HL-60 (cell line): Measurements from ENCODE around the gene HTRA1.

Experiments
- DNase-seq, 2 experiments: peaks; one replicate each; pipeline ENCODE4 v3.0.0-alpha.2; 2010 to 2020; ENCODE audit warnings: low read depth in 1 of 2, low spot score in 1 of 2
- H3K27ac ChIP-seq: fragments of 250-450 bp; sonication (Bioruptor Pico); replicated peaks from 2 replicates; pipeline ENCODE4 v1.5.1; 2020; ENCODE audit warnings: mild to moderate bottlenecking, moderate library complexity
- H3K27me3 ChIP-seq: fragments of 250-450 bp; sonication (Bioruptor Pico); 2 replicates; pipeline ENCODE4 v1.5.1; 2021; ENCODE audit warnings: mild to moderate bottlenecking, moderate library complexity; ENCODE audit not compliant: insufficient read depth, poor library complexity, severe bottlenecking
- H3K4me3 ChIP-seq: replicated peaks from 2 replicates; pipeline ENCODE4 v1.5.1; 2011; ENCODE audit warnings: mild to moderate bottlenecking, control low read depth, low read length; ENCODE audit not compliant: insufficient read depth
- CTCF ChIP-seq: IDR thresholded peaks from one replicate; pipeline ENCODE4 v1.5.1; 2011; ENCODE audit warnings: low read length, control low read depth, inconsistent platforms; ENCODE audit not compliant: insufficient read depth
- GABPA ChIP-seq: IDR thresholded peaks from 2 replicates; pipeline ENCODE4 v1.6.1; 2012; ENCODE audit warnings: low read depth
- POLR2AphosphoS5 ChIP-seq: IDR thresholded peaks from 2 replicates; pipeline ENCODE4 v1.6.1; 2012; ENCODE audit warnings: low read depth
- SPI1 ChIP-seq: IDR thresholded peaks from 2 replicates; pipeline ENCODE4 v1.6.1; 2012; ENCODE audit warnings: low read depth, mild to moderate bottlenecking, borderline replicate concordance
- TF ChIP-seq, protein P1 (sequence below): IDR thresholded peaks from 2 replicates; pipeline ENCODE4 v1.6.1; 2012; ENCODE audit warnings: low read depth; ENCODE audit not compliant: insufficient replicate concordance

Gene HTRA1

DNA sequence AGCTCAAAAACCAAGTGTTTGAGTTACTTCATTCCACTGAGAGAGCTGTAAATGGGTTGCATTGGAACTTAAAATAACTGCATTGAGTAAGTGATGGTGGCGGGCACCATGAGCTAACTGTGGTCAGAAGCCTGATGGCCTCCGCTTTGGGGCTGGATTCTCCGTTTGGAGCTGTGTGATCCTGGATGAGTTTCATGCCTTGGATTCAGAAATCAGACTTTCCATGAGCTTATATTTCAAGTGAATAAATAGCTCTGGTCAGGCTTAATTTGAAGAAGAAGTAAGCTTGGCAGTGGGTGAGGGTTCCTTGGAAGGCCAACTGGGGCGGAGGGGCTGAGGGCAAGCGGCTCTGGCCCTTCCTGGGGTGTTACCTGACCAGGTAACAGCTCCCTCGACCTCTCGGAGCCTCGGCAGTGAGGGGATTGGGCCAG, 5.6 kb downstream of the HTRA1 start:
- H3K27ac ChIP-seq: no peak overlapping the region
- TF ChIP-seq SPI1 (no peak), CTCF (no peak), GABPA (no peak), POLR2AphosphoS5 (no peak)
- TF ChIP-seq, protein P1, sequence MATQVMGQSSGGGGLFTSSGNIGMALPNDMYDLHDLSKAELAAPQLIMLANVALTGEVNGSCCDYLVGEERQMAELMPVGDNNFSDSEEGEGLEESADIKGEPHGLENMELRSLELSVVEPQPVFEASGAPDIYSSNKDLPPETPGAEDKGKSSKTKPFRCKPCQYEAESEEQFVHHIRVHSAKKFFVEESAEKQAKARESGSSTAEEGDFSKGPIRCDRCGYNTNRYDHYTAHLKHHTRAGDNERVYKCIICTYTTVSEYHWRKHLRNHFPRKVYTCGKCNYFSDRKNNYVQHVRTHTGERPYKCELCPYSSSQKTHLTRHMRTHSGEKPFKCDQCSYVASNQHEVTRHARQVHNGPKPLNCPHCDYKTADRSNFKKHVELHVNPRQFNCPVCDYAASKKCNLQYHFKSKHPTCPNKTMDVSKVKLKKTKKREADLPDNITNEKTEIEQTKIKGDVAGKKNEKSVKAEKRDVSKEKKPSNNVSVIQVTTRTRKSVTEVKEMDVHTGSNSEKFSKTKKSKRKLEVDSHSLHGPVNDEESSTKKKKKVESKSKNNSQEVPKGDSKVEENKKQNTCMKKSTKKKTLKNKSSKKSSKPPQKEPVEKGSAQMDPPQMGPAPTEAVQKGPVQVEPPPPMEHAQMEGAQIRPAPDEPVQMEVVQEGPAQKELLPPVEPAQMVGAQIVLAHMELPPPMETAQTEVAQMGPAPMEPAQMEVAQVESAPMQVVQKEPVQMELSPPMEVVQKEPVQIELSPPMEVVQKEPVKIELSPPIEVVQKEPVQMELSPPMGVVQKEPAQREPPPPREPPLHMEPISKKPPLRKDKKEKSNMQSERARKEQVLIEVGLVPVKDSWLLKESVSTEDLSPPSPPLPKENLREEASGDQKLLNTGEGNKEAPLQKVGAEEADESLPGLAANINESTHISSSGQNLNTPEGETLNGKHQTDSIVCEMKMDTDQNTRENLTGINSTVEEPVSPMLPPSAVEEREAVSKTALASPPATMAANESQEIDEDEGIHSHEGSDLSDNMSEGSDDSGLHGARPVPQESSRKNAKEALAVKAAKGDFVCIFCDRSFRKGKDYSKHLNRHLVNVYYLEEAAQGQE: no peak
- peak in 1 of 2 experiments; percentile 20 for DNase-seq

GRCh38 chr10:122467701-122468100, 6.3 kb downstream of the HTRA1 start:
- DNase-seq: no peak
- TF ChIP-seq GABPA (no peak), CTCF (no peak), POLR2AphosphoS5 (no peak), SPI1 (no peak)
- TF ChIP-seq, protein P1: no peak
- H3K27ac ChIP-seq: no peak overlapping the region
- no peak overlapping the region for H3K4me3 ChIP-seq
- peaks cover 21% of the 10 kb centered on the region for H3K27me3 ChIP-seq

More for the DNA sequence above, 5.6 kb downstream of the HTRA1 start:
- Histone ChIP-seq H3K27me3 (peaks cover 28% of the 10 kb centered on the region), H3K4me3 (no peak overlapping the region)

GRCh38 chr10:122468307-122468925, 7.1 kb downstream of the HTRA1 start:
- TF ChIP-seq POLR2AphosphoS5 (no peak), CTCF (no peak), GABPA (no peak), SPI1 (no peak)
- TF ChIP-seq, protein P1: no peak
- H3K4me3 ChIP-seq: no peak overlapping the region
- no peak for DNase-seq
- H3K27ac ChIP-seq: no peak overlapping the region
- peaks cover 17% of the 10 kb centered on the region for H3K27me3 ChIP-seq
